ENCODE measurements around the gene ARHGEF18.
"Not testable (repeated sequence)": the region's sequence is repeated elsewhere in the genome, so short reads cannot be mapped to it uniquely, and the experiment has no call there.

Gene ARHGEF18

DNA sequence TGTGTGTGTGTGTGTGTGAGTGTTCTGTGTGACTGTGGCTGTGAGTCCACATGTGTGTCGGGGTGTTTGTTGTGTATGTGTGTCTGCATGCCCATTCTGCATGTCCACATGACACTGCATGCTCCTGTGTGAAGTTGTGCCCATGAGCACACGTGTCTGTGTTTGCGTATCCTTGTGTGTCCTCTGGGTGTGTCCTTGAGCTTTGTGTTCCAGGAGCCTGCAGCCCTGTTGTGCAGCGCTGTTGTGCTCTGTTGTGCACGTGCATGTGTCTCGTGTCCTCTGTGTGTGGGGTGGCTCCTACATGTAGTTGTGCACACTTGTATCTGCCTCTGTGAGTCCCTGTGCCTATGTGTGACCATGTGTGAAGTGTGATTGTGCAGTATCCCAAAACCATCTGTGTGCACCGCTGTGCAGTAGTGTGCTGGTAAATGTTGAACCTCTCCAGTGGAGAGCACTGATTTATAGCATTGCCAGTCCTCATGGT lies 2.2 kb upstream of the ARHGEF18 start:
- Histone ChIP-seq H3K4me2 (ENCODE audit: low read length) (no peak overlapping the region), H3K79me2 (ENCODE audit: low read length) (no peaks in the 10 kb centered on the region), H3K27ac (ENCODE audit: low read length) (no peak overlapping the region), H3K9me3 (ENCODE audit: insufficient read depth, low read length) (peaks cover 5% of the 10 kb centered on the region; the same call in 1 of the 2 replicates), H2AFZ (ENCODE audit: low read depth, low read length) (no peak overlapping the region), H3K9ac (ENCODE audit: low read length) (no peak overlapping the region), H3K4me1 (ENCODE audit: low read length) (peaks cover 13% of the 10 kb centered on the region), H3K4me3 (ENCODE audit: low read length) (no peak overlapping the region), H3K27me3 (ENCODE audit: low read depth, low read length) (peaks cover 30% of the 10 kb centered on the region), H4K20me1 (ENCODE audit: insufficient read depth, low read length) (no peaks in the 10 kb centered on the region), H3K36me3 (replicated peaks; ENCODE audit: low read depth, low read length) (no peaks in the 10 kb centered on the region)
- no peak for TF ChIP-seq EZH2phosphoT487 (IDR thresholded peaks at IDR 0.05; ENCODE audit: low read depth)
- TF ChIP-seq, protein P1, sequence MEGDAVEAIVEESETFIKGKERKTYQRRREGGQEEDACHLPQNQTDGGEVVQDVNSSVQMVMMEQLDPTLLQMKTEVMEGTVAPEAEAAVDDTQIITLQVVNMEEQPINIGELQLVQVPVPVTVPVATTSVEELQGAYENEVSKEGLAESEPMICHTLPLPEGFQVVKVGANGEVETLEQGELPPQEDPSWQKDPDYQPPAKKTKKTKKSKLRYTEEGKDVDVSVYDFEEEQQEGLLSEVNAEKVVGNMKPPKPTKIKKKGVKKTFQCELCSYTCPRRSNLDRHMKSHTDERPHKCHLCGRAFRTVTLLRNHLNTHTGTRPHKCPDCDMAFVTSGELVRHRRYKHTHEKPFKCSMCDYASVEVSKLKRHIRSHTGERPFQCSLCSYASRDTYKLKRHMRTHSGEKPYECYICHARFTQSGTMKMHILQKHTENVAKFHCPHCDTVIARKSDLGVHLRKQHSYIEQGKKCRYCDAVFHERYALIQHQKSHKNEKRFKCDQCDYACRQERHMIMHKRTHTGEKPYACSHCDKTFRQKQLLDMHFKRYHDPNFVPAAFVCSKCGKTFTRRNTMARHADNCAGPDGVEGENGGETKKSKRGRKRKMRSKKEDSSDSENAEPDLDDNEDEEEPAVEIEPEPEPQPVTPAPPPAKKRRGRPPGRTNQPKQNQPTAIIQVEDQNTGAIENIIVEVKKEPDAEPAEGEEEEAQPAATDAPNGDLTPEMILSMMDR (IDR thresholded peaks at IDR 0.05; ENCODE audit: low read depth, low read length) = no peak

GRCh38 chr19:7346997-7347396 lies 1.7 kb upstream of the ARHGEF18 start:
- H3K36me3 ChIP-seq (replicated peaks; ENCODE audit: low read depth, low read length); H3K9me3 ChIP-seq (ENCODE audit: insufficient read depth, low read length); H3K9ac ChIP-seq (ENCODE audit: low read length); H4K20me1 ChIP-seq (ENCODE audit: insufficient read depth, low read length); H2AFZ ChIP-seq (ENCODE audit: low read depth, low read length); H3K4me2 ChIP-seq (ENCODE audit: low read length); H3K4me3 ChIP-seq (ENCODE audit: low read length); H3K79me2 ChIP-seq (ENCODE audit: low read length); H3K27ac ChIP-seq (ENCODE audit: low read length): not testable (repeated sequence)
- Histone ChIP-seq H3K4me1 (ENCODE audit: low read length) (peaks cover 13% of the 10 kb centered on the region), H3K27me3 (ENCODE audit: low read depth, low read length) (peaks cover 30% of the 10 kb centered on the region)

DNA sequence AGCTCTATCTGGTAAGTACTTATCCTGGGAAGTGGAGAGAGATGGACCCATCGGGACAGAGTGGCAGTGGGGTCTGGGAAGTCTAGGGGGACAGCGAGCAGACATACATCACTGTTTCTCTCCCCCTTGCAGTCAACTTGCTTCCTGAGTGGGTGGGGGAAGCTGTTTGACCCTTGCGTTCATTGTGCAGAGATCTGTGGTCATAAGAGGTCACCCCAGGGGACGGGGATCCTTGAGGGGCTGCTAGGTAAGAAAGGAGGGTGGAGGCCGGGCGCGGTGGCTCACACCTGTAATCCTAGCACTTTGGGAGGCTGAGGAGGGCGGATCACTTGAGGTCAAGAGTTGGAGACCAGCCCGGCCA lies 474 bp downstream of the ARHGEF18 start:
- peaks cover 30% of the 10 kb centered on the region for H3K27me3 ChIP-seq (ENCODE audit: low read depth, low read length)
- H3K36me3 ChIP-seq (replicated peaks; ENCODE audit: low read depth, low read length) = no peaks in the 10 kb centered on the region
- H3K4me1 ChIP-seq (ENCODE audit: low read length) = peaks cover 13% of the 10 kb centered on the region
- no peak overlapping the region for H3K4me2 ChIP-seq (ENCODE audit: low read length)
- H3K9me3 ChIP-seq (ENCODE audit: insufficient read depth, low read length) = peaks cover 5% of the 10 kb centered on the region; the same call in 1 of the 2 replicates
- no peak overlapping the region for H3K27ac ChIP-seq (ENCODE audit: low read length)
- H2AFZ ChIP-seq (ENCODE audit: low read depth, low read length) = no peak overlapping the region
- H4K20me1 ChIP-seq (ENCODE audit: insufficient read depth, low read length) = no peaks in the 10 kb centered on the region
- H3K9ac ChIP-seq (ENCODE audit: low read length) = no peak overlapping the region
- TF ChIP-seq EZH2phosphoT487 (IDR thresholded peaks at IDR 0.05; ENCODE audit: low read depth) = no peak
- TF ChIP-seq, protein P1 (IDR thresholded peaks at IDR 0.05; ENCODE audit: low read depth, low read length) = no peak
- H3K4me3 ChIP-seq (ENCODE audit: low read length) = no peak overlapping the region
- H3K79me2 ChIP-seq (ENCODE audit: low read length) = no peaks in the 10 kb centered on the region

- Histone ChIP-seq H3K9ac (ENCODE audit: low read length) (no peak overlapping the region), H4K20me1 (ENCODE audit: insufficient read depth, low read length) (no peaks in the 10 kb centered on the region), H3K27ac (ENCODE audit: low read length) (no peak overlapping the region), H2AFZ (ENCODE audit: low read depth, low read length) (no peak overlapping the region), H3K27me3 (ENCODE audit: low read depth, low read length) (peaks cover 24% of the 10 kb centered on the region), H3K4me1 (ENCODE audit: low read length) (peaks cover 8% of the 10 kb centered on the region), H3K36me3 (replicated peaks; ENCODE audit: low read depth, low read length) (no peaks in the 10 kb centered on the region), H3K79me2 (ENCODE audit: low read length) (no peaks in the 10 kb centered on the region), H3K4me3 (ENCODE audit: low read length) (no peak overlapping the region), H3K9me3 (ENCODE audit: insufficient read depth, low read length) (peaks cover 5% of the 10 kb centered on the region; the same call in 1 of the 2 replicates), H3K4me2 (ENCODE audit: low read length) (no peak overlapping the region)
- TF ChIP-seq EZH2phosphoT487 (IDR thresholded peaks at IDR 0.05; ENCODE audit: low read depth) = no peak
- TF ChIP-seq, protein P1 (IDR thresholded peaks at IDR 0.05; ENCODE audit: low read depth, low read length) = no peak
Measured at GRCh38 chr19:7349961-7350711, 1.4 kb downstream of the ARHGEF18 start.

All from OCI-LY3 (cell line).